ENCODE measurements around the gene RYR3.

RYR3 gene

GRCh38 chr15:33374226-33374914, 63.6 kb downstream of the RYR3 start:
- no peaks in the 10 kb centered on the region for H3K36me3 Mint-ChIP-seq (ENCODE audit: insufficient read depth)
- H3K4me3 Mint-ChIP-seq: no peak overlapping the region
- no peaks in the 10 kb centered on the region for H3K9me3 Mint-ChIP-seq
- ATAC-seq (replicated peaks; ENCODE audit: extremely low read depth, poor library complexity, severe bottlenecking): no peak
- no peak overlapping the region for H3K27ac Mint-ChIP-seq (ENCODE audit: low read depth)
- DNase-seq (ENCODE audit: low spot score in 2 of 2): no peak
- peaks cover 8% of the 10 kb centered on the region for H3K27me3 Mint-ChIP-seq
- no peaks in the 10 kb centered on the region for H3K4me1 Mint-ChIP-seq

- Mint-ChIP-seq H3K27me3 (peaks cover 8% of the 10 kb centered on the region), H3K9me3 (no peaks in the 10 kb centered on the region), H3K4me1 (no peaks in the 10 kb centered on the region), H3K27ac (ENCODE audit: low read depth) (no peak overlapping the region), H3K4me3 (no peak overlapping the region), H3K36me3 (ENCODE audit: insufficient read depth) (no peaks in the 10 kb centered on the region)
- DNase-seq (ENCODE audit: low spot score in 2 of 2): no peak
- ATAC-seq (replicated peaks; ENCODE audit: extremely low read depth, poor library complexity, severe bottlenecking): no peak
These were observed 64.5 kb downstream of the RYR3 start for GRCh38 chr15:33375236-33375635.

GRCh38 chr15:33377204-33377603, 66.4 kb downstream of the RYR3 start:
- Mint-ChIP-seq H3K4me3 (no peak overlapping the region), H3K27me3 (peaks cover 8% of the 10 kb centered on the region), H3K9me3 (no peaks in the 10 kb centered on the region), H3K4me1 (no peaks in the 10 kb centered on the region), H3K27ac (ENCODE audit: low read depth) (no peak overlapping the region), H3K36me3 (ENCODE audit: insufficient read depth) (no peaks in the 10 kb centered on the region)
- DNase-seq (ENCODE audit: low spot score in 2 of 2): no peak
- ATAC-seq (replicated peaks; ENCODE audit: extremely low read depth, poor library complexity, severe bottlenecking): no peak

GRCh38 chr15:33378866-33379480, 68.2 kb downstream of the RYR3 start:
- Mint-ChIP-seq H3K27me3 (peaks cover 8% of the 10 kb centered on the region), H3K36me3 (ENCODE audit: insufficient read depth) (no peaks in the 10 kb centered on the region), H3K9me3 (peaks cover 5% of the 10 kb centered on the region), H3K27ac (ENCODE audit: low read depth) (no peak overlapping the region), H3K4me3 (no peak overlapping the region), H3K4me1 (no peaks in the 10 kb centered on the region)
- ATAC-seq (replicated peaks; ENCODE audit: extremely low read depth, poor library complexity, severe bottlenecking) (no peak), DNase-seq (ENCODE audit: low spot score in 2 of 2) (no peak)

- Mint-ChIP-seq H3K36me3 (ENCODE audit: insufficient read depth) (no peaks in the 10 kb centered on the region), H3K27me3 (peaks cover 8% of the 10 kb centered on the region), H3K27ac (ENCODE audit: low read depth) (no peak overlapping the region), H3K4me1 (no peaks in the 10 kb centered on the region), H3K4me3 (no peak overlapping the region), H3K9me3 (peaks cover 5% of the 10 kb centered on the region)
- ATAC-seq (replicated peaks; ENCODE audit: extremely low read depth, poor library complexity, severe bottlenecking): no peak
- no peak for DNase-seq (ENCODE audit: low spot score in 2 of 2)
These were observed 69.6 kb downstream of the RYR3 start for GRCh38 chr15:33380406-33380805.

GRCh38 chr15:33382491-33382890, 71.7 kb downstream of the RYR3 start:
- Mint-ChIP-seq H3K27ac (ENCODE audit: low read depth) (no peak overlapping the region), H3K36me3 (ENCODE audit: insufficient read depth) (no peaks in the 10 kb centered on the region), H3K9me3 (peaks cover 5% of the 10 kb centered on the region), H3K4me1 (no peaks in the 10 kb centered on the region), H3K27me3 (peaks cover 14% of the 10 kb centered on the region), H3K4me3 (no peak overlapping the region)
- DNase-seq (ENCODE audit: low spot score in 2 of 2) (no peak), ATAC-seq (replicated peaks; ENCODE audit: extremely low read depth, poor library complexity, severe bottlenecking) (no peak)

- Mint-ChIP-seq H3K27ac (ENCODE audit: low read depth) (no peak overlapping the region), H3K27me3 (peaks cover 19% of the 10 kb centered on the region), H3K36me3 (ENCODE audit: insufficient read depth) (no peaks in the 10 kb centered on the region), H3K4me3 (no peak overlapping the region), H3K4me1 (no peaks in the 10 kb centered on the region), H3K9me3 (peaks cover 5% of the 10 kb centered on the region)
- DNase-seq (ENCODE audit: low spot score in 2 of 2) (no peak), ATAC-seq (replicated peaks; ENCODE audit: extremely low read depth, poor library complexity, severe bottlenecking) (no peak)
These were observed 73.5 kb downstream of the RYR3 start for GRCh38 chr15:33384307-33384706.

GRCh38 chr15:33392453-33392852, 81.7 kb downstream of the RYR3 start:
- ATAC-seq (replicated peaks; ENCODE audit: extremely low read depth, poor library complexity, severe bottlenecking): no peak
- DNase-seq (ENCODE audit: low spot score in 2 of 2): no peak
- H3K4me3 Mint-ChIP-seq: no peak overlapping the region
- H3K36me3 Mint-ChIP-seq (ENCODE audit: insufficient read depth): no peaks in the 10 kb centered on the region
- H3K27ac Mint-ChIP-seq (ENCODE audit: low read depth): no peak overlapping the region
- no peaks in the 10 kb centered on the region for H3K4me1 Mint-ChIP-seq
- no peaks in the 10 kb centered on the region for H3K9me3 Mint-ChIP-seq
- H3K27me3 Mint-ChIP-seq: peaks cover 6% of the 10 kb centered on the region

- H3K27ac Mint-ChIP-seq (ENCODE audit: low read depth): no peak overlapping the region
- H3K36me3 Mint-ChIP-seq (ENCODE audit: insufficient read depth): no peaks in the 10 kb centered on the region
- H3K4me3 Mint-ChIP-seq: no peak overlapping the region
- no peaks in the 10 kb centered on the region for H3K9me3 Mint-ChIP-seq
- no peaks in the 10 kb centered on the region for H3K4me1 Mint-ChIP-seq
- ATAC-seq (replicated peaks; ENCODE audit: extremely low read depth, poor library complexity, severe bottlenecking): no peak
- peaks cover 6% of the 10 kb centered on the region for H3K27me3 Mint-ChIP-seq
- DNase-seq (ENCODE audit: low spot score in 2 of 2): no peak
These were observed 82.8 kb downstream of the RYR3 start for GRCh38 chr15:33393546-33393945.

- H3K9me3 Mint-ChIP-seq: no peaks in the 10 kb centered on the region
- H3K27ac Mint-ChIP-seq (ENCODE audit: low read depth): no peak overlapping the region
- no peak overlapping the region for H3K4me3 Mint-ChIP-seq
- no peaks in the 10 kb centered on the region for H3K4me1 Mint-ChIP-seq
- ATAC-seq (replicated peaks; ENCODE audit: extremely low read depth, poor library complexity, severe bottlenecking): no peak
- peaks cover 8% of the 10 kb centered on the region for H3K27me3 Mint-ChIP-seq
- no peak for DNase-seq (ENCODE audit: low spot score in 2 of 2)
- no peaks in the 10 kb centered on the region for H3K36me3 Mint-ChIP-seq (ENCODE audit: insufficient read depth)
These were observed 84.6 kb downstream of the RYR3 start for GRCh38 chr15:33395321-33395720.

- DNase-seq (ENCODE audit: low spot score in 2 of 2) (no peak), ATAC-seq (replicated peaks; ENCODE audit: extremely low read depth, poor library complexity, severe bottlenecking) (no peak)
- peaks cover 8% of the 10 kb centered on the region for H3K27me3 Mint-ChIP-seq
- no peak overlapping the region for H3K4me3 Mint-ChIP-seq
- H3K27ac Mint-ChIP-seq (ENCODE audit: low read depth): no peak overlapping the region
- no peaks in the 10 kb centered on the region for H3K4me1 Mint-ChIP-seq
- no peaks in the 10 kb centered on the region for H3K36me3 Mint-ChIP-seq (ENCODE audit: insufficient read depth)
- H3K9me3 Mint-ChIP-seq: no peaks in the 10 kb centered on the region
These were observed 85.1 kb downstream of the RYR3 start for GRCh38 chr15:33395846-33396245.

GRCh38 chr15:33396475-33396874, 85.7 kb downstream of the RYR3 start:
- Mint-ChIP-seq H3K36me3 (ENCODE audit: insufficient read depth) (no peaks in the 10 kb centered on the region), H3K9me3 (no peaks in the 10 kb centered on the region), H3K27me3 (peaks cover 8% of the 10 kb centered on the region), H3K4me3 (no peak overlapping the region), H3K27ac (ENCODE audit: low read depth) (no peak overlapping the region), H3K4me1 (no peaks in the 10 kb centered on the region)
- ATAC-seq (replicated peaks; ENCODE audit: extremely low read depth, poor library complexity, severe bottlenecking): no peak
- no peak for DNase-seq (ENCODE audit: low spot score in 2 of 2)

GRCh38 chr15:33398555-33398954, 87.8 kb downstream of the RYR3 start:
- DNase-seq (ENCODE audit: low spot score in 2 of 2) (no peak), ATAC-seq (replicated peaks; ENCODE audit: extremely low read depth, poor library complexity, severe bottlenecking) (no peak)
- no peaks in the 10 kb centered on the region for H3K4me1 Mint-ChIP-seq
- no peaks in the 10 kb centered on the region for H3K36me3 Mint-ChIP-seq (ENCODE audit: insufficient read depth)
- H3K4me3 Mint-ChIP-seq: no peak overlapping the region
- no peak overlapping the region for H3K27ac Mint-ChIP-seq (ENCODE audit: low read depth)
- no peaks in the 10 kb centered on the region for H3K9me3 Mint-ChIP-seq
- H3K27me3 Mint-ChIP-seq: peaks cover 8% of the 10 kb centered on the region

Measured in central memory CD8-positive, alpha-beta T cell (primary cell).